ENCODE data around the gene AZU1.

Gene AZU1

GRCh38 chr19:852136-853013, 24.7 kb downstream of the AZU1 start, which contains the start of gene ELANE:
Gene ELANE (plus strand): TSS chr19:852303. CDS start chr19:852329, 26 bp downstream.
- in situ Hi-C loops (cut with MboI; ENCODE audit: low sequenced_read_pairs), result loop anchor here (25.0 kb wide), 1 partner anchor 135 kb away; the partner anchor contains the start of gene WDR18

GRCh38 chr19:853014-853585, 25.5 kb downstream of the AZU1 start:
- in situ Hi-C loops (cut with MboI; ENCODE audit: low sequenced_read_pairs), result loop anchor here (25.0 kb wide), 1 partner anchor 134 kb away; the partner anchor contains the start of gene WDR18

- in situ Hi-C loops (cut with MboI; ENCODE audit: low sequenced_read_pairs), result loop anchor here (25.0 kb wide), 1 partner anchor 134 kb away; the partner anchor contains the start of gene WDR18
Measured at GRCh38 chr19:853614-854220, 26.1 kb downstream of the AZU1 start.

- in situ Hi-C loops (cut with MboI; ENCODE audit: low sequenced_read_pairs), result loop anchor here (25.0 kb wide), 1 partner anchor 133 kb away; the partner anchor contains the start of gene WDR18
Measured at GRCh38 chr19:854549-854948, 26.9 kb downstream of the AZU1 start.

GRCh38 chr19:855142-855541, 27.5 kb downstream of the AZU1 start:
- in situ Hi-C loops (cut with MboI; ENCODE audit: low sequenced_read_pairs), result loop anchor here (25.0 kb wide), 1 partner anchor 132 kb away; the partner anchor contains the start of gene WDR18

- in situ Hi-C loops (cut with MboI; ENCODE audit: low sequenced_read_pairs), result loop anchor here (25.0 kb wide), 1 partner anchor 132 kb away; the partner anchor contains the start of gene WDR18
Measured at GRCh38 chr19:855566-856120, 28.0 kb downstream of the AZU1 start.

GRCh38 chr19:858284-858683, 30.6 kb downstream of the AZU1 start:
- in situ Hi-C loops (cut with MboI; ENCODE audit: low sequenced_read_pairs), result loop anchor here (25.0 kb wide), 1 partner anchor 129 kb away; the partner anchor contains the start of gene WDR18

GRCh38 chr19:858868-859843, 31.5 kb downstream of the AZU1 start, which contains the start of gene CFD:
Gene CFD (plus strand): TSS chr19:859664. CDS start chr19:859690, 26 bp downstream.
- in situ Hi-C loops (cut with MboI; ENCODE audit: low sequenced_read_pairs), result loop anchor here (25.0 kb wide), 1 partner anchor 128 kb away; the partner anchor contains the start of gene WDR18

GRCh38 chr19:861141-861755, 33.6 kb downstream of the AZU1 start:
- in situ Hi-C loops (cut with MboI; ENCODE audit: low sequenced_read_pairs), result loop anchor here (25.0 kb wide), 1 partner anchor 126 kb away; the partner anchor contains the start of gene WDR18

GRCh38 chr19:861756-862580, 34.3 kb downstream of the AZU1 start:
- in situ Hi-C loops (cut with MboI; ENCODE audit: low sequenced_read_pairs), result loop anchor here (25.0 kb wide), 1 partner anchor 125 kb away; the partner anchor contains the start of gene WDR18

- in situ Hi-C loops (cut with MboI; ENCODE audit: low sequenced_read_pairs), result loop anchor here (25.0 kb wide), 1 partner anchor 125 kb away; the partner anchor contains the start of gene WDR18
Measured at GRCh38 chr19:862581-863314, 35.1 kb downstream of the AZU1 start.

GRCh38 chr19:863315-863620, 35.6 kb downstream of the AZU1 start:
- in situ Hi-C loops (cut with MboI; ENCODE audit: low sequenced_read_pairs), result loop anchor here (25.0 kb wide), 1 partner anchor 124 kb away; the partner anchor contains the start of gene WDR18

GRCh38 chr19:866769-867300, 39.2 kb downstream of the AZU1 start:
- in situ Hi-C loops (cut with MboI; ENCODE audit: low sequenced_read_pairs), result loop anchor here (25.0 kb wide), 1 partner anchor 120 kb away; the partner anchor contains the start of gene WDR18

- in situ Hi-C loops (cut with MboI; ENCODE audit: low sequenced_read_pairs), result loop anchor here (25.0 kb wide), 1 partner anchor 120 kb away; the partner anchor contains the start of gene WDR18
Measured at GRCh38 chr19:867301-867793, 39.7 kb downstream of the AZU1 start.

GRCh38 chr19:867855-868457, 40.3 kb downstream of the AZU1 start:
- in situ Hi-C loops (cut with MboI; ENCODE audit: low sequenced_read_pairs), result loop anchor here (25.0 kb wide), 1 partner anchor 119 kb away; the partner anchor contains the start of gene WDR18
